GM13977 (cell line): Measurements from ENCODE around the gene SMARCAL1.

Experiments
- DNase-seq: peaks from one replicate; pipeline ENCODE4 v3.0.0; 2012; ENCODE audit warnings: low spot score
- in situ Hi-C: fragments of 300-500 bp; cut with MboI; formaldehyde crosslinking; loops from one replicate; pipeline ENCODE4 v1.12.0; 2022; ENCODE audit warnings: low sequenced_read_pairs, low pct_unique_long_range_greater_than_20kb, mixed read lengths, inconsistent platforms; ENCODE audit not compliant: unreplicated experiment
- TF ChIP-seq, protein P1 (sequence below): IDR thresholded peaks from 2 replicates; pipeline ENCODE4 v1.5.1; 2012; ENCODE audit warnings: mild to moderate bottlenecking, control low read depth; ENCODE audit not compliant: insufficient read depth; ENCODE audit errors: extremely low read depth, missing control alignments

SMARCAL1 gene

DNA sequence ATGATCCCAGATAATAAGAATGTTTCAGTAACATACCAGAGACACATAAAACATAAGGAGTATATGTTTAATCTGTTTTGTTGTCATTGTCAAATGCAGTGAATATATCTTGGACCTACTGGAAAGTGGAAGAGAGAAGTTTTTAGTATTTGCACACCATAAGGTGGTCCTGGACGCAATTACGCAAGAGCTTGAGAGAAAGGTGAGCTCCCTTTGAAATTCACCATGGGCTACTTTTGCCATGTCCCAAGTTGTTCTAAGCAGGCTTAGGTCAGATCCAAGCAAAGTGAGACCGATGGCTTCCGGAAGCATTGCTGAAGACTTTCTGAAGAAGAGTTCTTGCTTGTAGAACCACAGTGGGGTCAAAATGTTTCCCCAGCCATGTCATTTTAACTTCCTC lies 55.6 kb downstream of the SMARCAL1 start:
- TF ChIP-seq, protein P1, sequence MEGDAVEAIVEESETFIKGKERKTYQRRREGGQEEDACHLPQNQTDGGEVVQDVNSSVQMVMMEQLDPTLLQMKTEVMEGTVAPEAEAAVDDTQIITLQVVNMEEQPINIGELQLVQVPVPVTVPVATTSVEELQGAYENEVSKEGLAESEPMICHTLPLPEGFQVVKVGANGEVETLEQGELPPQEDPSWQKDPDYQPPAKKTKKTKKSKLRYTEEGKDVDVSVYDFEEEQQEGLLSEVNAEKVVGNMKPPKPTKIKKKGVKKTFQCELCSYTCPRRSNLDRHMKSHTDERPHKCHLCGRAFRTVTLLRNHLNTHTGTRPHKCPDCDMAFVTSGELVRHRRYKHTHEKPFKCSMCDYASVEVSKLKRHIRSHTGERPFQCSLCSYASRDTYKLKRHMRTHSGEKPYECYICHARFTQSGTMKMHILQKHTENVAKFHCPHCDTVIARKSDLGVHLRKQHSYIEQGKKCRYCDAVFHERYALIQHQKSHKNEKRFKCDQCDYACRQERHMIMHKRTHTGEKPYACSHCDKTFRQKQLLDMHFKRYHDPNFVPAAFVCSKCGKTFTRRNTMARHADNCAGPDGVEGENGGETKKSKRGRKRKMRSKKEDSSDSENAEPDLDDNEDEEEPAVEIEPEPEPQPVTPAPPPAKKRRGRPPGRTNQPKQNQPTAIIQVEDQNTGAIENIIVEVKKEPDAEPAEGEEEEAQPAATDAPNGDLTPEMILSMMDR = no peak
- no peak for DNase-seq
- in situ Hi-C loops = no loop called here

DNA sequence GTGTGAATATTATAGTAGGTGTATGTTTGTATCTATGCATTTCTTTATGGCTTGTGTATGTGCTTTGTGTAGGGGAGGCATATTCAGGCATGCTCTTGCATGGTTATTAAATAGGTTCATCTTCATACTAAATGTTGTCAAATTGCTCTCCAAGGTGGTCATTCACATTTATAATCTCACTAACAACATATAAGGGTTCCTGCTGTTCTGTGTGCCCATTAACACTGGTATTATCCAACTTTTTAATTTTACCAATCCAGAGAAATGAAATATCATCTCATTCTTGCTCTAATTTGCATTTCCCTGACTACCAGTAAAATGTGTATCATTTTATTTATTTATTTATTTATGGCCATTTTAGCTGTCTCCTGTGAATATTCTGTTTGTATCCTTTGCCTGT lies 57.4 kb downstream of the SMARCAL1 start:
- TF ChIP-seq, protein P1 = no peak
- no peak for DNase-seq
- in situ Hi-C loops = no loop called here

DNA sequence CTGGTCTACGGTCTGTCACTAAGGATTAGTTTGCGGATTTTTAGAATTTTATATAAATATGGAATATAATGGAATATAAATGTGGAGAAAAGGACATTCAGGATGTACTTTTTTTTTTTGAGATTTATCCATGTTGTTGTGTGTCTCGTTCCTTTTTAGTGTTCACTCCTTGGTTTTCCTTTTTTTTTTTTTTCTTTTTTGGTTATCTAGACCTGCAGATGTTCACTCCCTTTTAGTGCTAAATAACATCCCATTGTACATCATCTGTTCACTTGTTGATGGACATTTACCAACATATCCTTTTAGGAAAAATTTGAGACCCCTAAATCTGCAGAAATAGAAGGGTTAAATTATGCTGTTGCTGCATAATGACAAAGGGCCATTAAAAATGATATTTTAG lies 60.9 kb downstream of the SMARCAL1 start:
- in situ Hi-C loops = no loop called here
- DNase-seq = no peak
- TF ChIP-seq, protein P1 = no peak

DNA sequence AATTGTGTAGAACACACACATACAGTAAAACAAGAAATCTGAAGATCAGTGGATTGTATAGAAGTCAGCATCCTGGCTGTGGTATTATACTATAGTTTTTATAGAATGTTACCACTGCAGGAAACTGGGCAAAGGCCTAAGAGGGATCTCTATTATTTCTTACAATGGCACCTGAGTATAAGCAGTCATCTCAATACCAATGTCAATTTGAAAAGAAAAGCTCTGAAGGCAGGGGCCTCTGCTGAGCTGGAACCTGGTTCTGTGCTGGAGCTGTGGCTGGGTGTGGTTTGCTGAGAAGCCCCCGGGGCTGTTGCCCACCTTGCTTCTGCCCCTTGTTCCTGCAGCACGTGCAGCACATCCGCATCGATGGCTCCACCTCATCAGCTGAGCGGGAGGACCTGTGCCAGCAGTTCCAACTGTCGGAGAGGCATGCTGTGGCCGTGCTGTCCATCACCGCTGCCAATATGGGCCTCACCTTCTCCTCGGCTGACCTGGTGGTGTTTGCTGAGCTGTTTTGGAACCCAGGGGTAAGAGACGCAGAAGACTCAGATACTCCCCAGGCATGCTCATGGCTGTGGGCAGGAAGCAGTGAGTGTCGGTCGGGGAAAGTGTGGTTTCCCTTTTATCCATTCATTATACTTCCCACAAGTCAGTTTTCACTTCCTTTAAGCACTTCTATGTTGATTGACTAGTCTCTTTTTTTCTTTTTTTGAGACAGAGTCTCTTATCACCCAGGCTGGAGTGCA lies 62.8 kb downstream of the SMARCAL1 start:
- in situ Hi-C loops = no loop called here
- no peak for DNase-seq
- TF ChIP-seq, protein P1 = no peak

DNA sequence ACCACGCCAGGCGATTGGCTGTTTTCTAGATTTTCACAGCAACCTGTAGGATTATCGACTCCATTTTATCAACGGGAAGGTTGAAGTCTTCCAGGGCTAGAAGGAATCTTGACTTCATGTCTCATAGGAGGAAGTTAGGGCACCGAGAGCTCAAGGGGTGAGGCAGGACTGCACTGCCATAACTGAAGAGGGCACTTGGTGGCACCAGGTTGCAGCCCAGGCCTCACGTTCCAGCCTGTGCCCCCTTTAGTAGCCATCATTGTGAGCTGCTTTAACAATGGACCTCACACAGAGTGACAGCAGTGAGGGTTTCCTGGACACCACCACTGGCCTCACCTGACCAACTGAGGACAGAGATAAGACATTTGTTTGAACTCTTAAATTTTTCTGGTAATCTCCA lies 63.5 kb downstream of the SMARCAL1 start:
- DNase-seq = no peak
- in situ Hi-C loops = no loop called here
- TF ChIP-seq, protein P1 = no peak

DNA sequence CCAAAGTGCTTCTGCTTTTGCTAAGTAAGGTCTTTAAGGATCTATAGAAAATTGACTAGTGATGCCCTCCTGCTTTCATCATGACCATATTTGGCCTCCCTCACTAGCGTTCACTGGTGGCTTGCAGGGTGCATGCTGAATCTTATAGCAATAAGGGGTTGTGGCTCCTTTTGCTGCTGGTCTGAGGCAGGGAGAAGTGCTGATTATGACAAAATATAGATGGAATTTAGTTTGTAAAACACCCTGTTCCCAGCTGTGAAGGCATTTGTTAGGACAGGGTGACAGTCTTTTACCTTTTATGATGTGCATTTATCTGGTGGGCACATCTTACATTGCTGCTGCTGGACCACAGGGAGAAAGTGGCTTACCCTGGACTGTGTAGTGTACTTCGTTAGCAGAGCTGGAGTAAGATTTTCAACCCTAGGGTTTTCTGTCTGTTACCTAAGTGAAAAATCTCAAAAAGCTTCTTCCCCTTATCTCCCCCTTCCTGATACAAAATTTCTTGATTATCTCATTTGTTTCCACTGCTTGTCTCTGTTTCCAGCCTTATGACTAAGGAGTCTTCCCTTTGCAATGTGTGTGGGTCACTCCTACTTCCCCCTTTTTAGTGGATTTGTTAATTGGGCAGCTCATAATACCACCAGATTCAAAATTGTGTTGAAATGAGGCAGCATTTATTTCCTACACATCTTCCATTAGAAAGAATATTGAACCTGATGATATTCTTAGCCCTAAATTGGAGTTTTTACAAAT lies 65.2 kb downstream of the SMARCAL1 start:
- in situ Hi-C loops = no loop called here
- no peak for DNase-seq

More for the DNA sequence above, 65.2 kb downstream of the SMARCAL1 start:
- TF ChIP-seq, protein P1 = no peak
